GM12878 (cell line): ENCODE measurements around the gene SERBP1.

Source experiments
- CREB1 ChIP-seq: IDR thresholded peaks from 2 replicates; pipeline ENCODE4 v1.6.1; 2012; ENCODE audit warnings: low read depth, mild to moderate bottlenecking, inconsistent platforms
- CTCF ChIP-seq, 3 experiments: IDR thresholded peaks in 2 of 3; conservative IDR thresholded peaks in 1 of 3; 2 replicates each; pipeline ENCODE4 v1.5.1; 2011; ENCODE audit warnings: low read depth in 3 of 3, low read length in 3 of 3, mild to moderate bottlenecking in 3 of 3, control low read depth in 2 of 3, moderate library complexity in 2 of 3, inconsistent platforms in 1 of 3, mixed read lengths in 1 of 3; ENCODE audit not compliant: control insufficient read depth in 2 of 3, insufficient read depth in 1 of 3; ENCODE audit errors: extremely low read depth in 1 of 3
- GABPA ChIP-seq: IDR thresholded peaks from 2 replicates; pipeline ENCODE4 v1.6.1; 2014; ENCODE audit warnings: antibody characterized with exemption, low read depth, mild to moderate bottlenecking, inconsistent platforms
- JUNB ChIP-seq: IDR thresholded peaks from 2 replicates; pipeline ENCODE4 v1.6.1; 2016; ENCODE audit warnings: antibody characterized with exemption, mild to moderate bottlenecking
- MAX ChIP-seq: IDR thresholded peaks from 2 replicates; pipeline ENCODE4 v1.6.1; 2012; ENCODE audit warnings: low read depth, low read length, improper control_type of control experiment
- SMAD1 ChIP-seq: fragments of 450-650 bp; IDR thresholded peaks from 2 replicates; pipeline ENCODE4 v1.6.1; 2018; ENCODE audit warnings: mild to moderate bottlenecking, low read depth; ENCODE audit not compliant: partially characterized antibody
- SREBF2 ChIP-seq: IDR thresholded peaks from 2 replicates; pipeline ENCODE4 v1.6.1; 2012; ENCODE audit warnings: mild to moderate bottlenecking, low read length
- TBL1XR1 ChIP-seq: IDR thresholded peaks from 2 replicates; pipeline ENCODE4 v1.6.1; 2012; ENCODE audit warnings: low read depth, low read length, improper control_type of control experiment
- TCF7 ChIP-seq: IDR thresholded peaks from 2 replicates; pipeline ENCODE4 v1.6.1; 2014; ENCODE audit warnings: antibody characterized with exemption, borderline replicate concordance
- YY1 ChIP-seq: IDR thresholded peaks from 2 replicates; pipeline ENCODE4 v1.6.1; 2011; ENCODE audit warnings: low read depth, mild to moderate bottlenecking, low read length
- ZNF274 ChIP-seq: IDR thresholded peaks from one replicate; pipeline ENCODE4 v1.8.0; 2011; ENCODE audit not compliant: insufficient read length, insufficient read depth
- ZZZ3 ChIP-seq: IDR thresholded peaks from 2 replicates; pipeline ENCODE4 v1.6.1; 2011; ENCODE audit warnings: low read depth; ENCODE audit not compliant: control insufficient read depth, insufficient read length

GRCh38 chr1:67372898-67373297, 57.3 kb downstream of the SERBP1 start:
- TF ChIP-seq ZZZ3 (no peak), CTCF (IDR thresholded peaks at IDR 0.05 in 2 of 3, conservative IDR thresholded peaks at IDR 0.05 in 1 of 3; ENCODE audit: control insufficient read depth in 2 of 3, extremely low read depth in 1 of 3, insufficient read depth in 1 of 3, low read depth in 3 of 3, low read length in 3 of 3) (no peak), TCF7 (no peak), SREBF2 (no peak), YY1 (no peak), MAX (no peak), TBL1XR1 (no peak), SMAD1 (no peak), ZNF274 (no peak), CREB1 (no peak), JUNB (no peak), GABPA (no peak)
